Endometrial microvascular endothelial cells (primary cell): Measurements from ENCODE around the gene MYLK. TPM values are rescaled to one million over a fixed set of nuclear protein-coding genes. Genes with fewer than 3 reads are reported as not detected.
"Not testable (repeated sequence)": the region's sequence is repeated elsewhere in the genome, so short reads cannot be mapped to it uniquely, and the experiment has no call there.

Experiments used
- in situ Hi-C: cut with HindIII; loops from 2 replicates; pipeline ENCODE4 v1.10.0; 2017; ENCODE audit warnings: low sequenced_read_pairs, low pct_unique_long_range_greater_than_20kb; ENCODE audit errors: inconsistent ontology term
- total RNA-seq: library from RNA; depleted of rRNA; stranded (reverse); fragments of >200 nt; gene quantifications from one replicate; pipeline ENCODE4 v1.2.3, GENCODE V29; 2015; ENCODE audit errors: inconsistent ontology term

MYLK gene
- total RNA-seq, 1 donor from 2014 or later, result 18.0 TPM

- in situ Hi-C loops, result no loop called here
Measured at GRCh38 chr3:123606527-123606926, 277.6 kb downstream of the MYLK start.

- in situ Hi-C loops, result no loop called here
Measured at GRCh38 chr3:123605789-123606234, 278.3 kb downstream of the MYLK start.

- in situ Hi-C loops, result not testable (repeated sequence)
Measured at GRCh38 chr3:123603153-123603552, 281.0 kb downstream of the MYLK start.

DNA sequence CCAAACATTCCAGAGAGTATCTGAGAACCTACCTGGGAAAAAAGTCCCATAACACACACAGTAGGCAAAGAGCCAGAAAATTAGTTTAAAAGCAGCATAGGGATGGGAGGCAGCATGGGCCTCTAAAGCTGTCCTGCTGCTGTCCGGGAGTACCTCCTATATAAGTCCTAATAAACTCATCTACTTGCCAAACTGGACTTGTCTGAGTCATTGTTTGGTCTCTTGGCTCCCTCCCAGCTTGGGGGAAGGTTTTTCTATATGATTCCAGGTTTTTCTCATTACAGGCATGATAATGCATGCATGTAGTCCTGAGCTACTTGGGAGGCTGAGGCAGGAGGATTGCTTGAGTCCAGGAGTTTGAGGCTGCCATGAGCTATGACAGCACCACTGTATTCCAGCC, 281.8 kb downstream of the MYLK start:
- in situ Hi-C loops, result no loop called here

DNA sequence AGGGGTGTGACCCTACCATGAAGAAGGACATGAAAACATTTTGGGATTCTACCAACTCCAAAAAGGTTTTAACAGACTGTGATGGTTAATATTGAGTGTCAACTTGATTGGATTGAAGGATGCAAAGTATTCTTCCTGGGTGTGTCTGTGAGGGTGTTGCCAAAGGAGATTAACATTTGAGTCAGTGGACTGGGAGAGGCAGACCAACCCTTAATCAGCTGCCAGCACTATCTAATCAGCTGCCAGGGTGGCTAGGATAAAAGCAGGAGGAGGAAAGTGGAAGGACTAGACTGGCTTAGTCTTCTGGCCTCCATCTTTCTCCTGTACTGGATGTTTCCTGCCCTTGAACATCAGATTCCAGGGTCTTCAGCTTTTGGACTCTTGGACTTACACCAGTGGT, 283.3 kb downstream of the MYLK start:
- in situ Hi-C loops, result not testable (repeated sequence)

DNA sequence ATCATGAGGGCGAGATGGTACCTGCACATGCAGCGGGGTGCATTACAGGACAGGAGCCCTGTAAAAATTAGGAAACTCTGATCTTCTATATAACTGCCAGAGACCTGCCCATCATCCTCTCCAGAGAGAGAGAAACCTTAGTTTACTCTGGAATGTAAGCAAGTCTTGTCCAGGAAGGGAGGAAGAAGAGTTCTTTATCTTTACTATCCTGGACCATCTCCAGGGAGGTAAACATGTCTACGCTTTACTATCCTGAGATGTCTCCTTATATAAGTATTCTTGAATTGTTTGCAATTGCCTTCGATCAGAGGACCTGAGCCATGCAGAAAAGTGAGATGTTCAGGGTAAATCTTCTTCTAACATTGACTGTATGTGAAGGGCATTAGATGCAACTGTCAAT, 286.6 kb downstream of the MYLK start:
- in situ Hi-C loops, result no loop called here

- in situ Hi-C loops, result no loop called here
Measured at GRCh38 chr3:123595396-123596180, 288.5 kb downstream of the MYLK start.

DNA sequence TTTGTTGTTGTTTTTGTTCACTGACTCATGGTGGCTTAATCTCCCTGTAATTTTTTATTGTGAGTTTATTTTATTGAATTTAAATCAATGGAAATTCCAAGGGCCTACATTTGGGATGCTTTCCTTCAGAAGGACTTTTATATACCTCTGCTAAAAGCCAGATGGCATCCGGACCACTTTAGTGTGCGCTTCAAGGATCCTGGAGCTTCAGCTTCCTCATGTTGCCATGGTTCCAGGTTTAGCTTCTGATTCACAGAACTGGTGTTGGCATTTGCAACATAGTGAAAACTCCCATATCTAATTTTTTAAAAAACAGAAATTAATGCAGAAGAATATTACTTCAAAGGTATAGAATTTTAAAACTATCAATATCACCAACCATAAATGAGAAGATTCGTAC, 290.8 kb downstream of the MYLK start:
- in situ Hi-C loops, result no loop called here

- in situ Hi-C loops, result no loop called here
Measured at GRCh38 chr3:123590685-123591450, 293.3 kb downstream of the MYLK start.

DNA sequence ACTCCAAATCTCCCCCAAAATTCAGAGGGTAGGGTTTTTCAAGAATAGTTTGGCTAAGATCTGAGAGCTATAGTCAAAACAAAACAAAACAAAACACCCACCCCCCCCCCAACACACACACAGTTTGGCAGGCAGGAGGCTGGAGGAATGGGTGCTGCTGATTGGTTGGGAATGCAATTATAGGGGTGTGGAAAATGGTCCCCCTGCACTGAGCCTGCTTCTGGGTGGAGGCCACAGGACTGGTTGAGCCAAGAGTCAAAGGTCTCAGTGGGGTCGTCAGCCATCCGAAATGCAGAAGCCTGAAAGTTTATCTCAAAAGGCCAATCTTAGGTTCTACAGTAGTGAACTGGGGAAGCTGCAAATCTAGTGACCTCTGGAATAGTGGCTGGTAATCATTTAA, 296.7 kb downstream of the MYLK start:
- in situ Hi-C loops, result no loop called here

DNA sequence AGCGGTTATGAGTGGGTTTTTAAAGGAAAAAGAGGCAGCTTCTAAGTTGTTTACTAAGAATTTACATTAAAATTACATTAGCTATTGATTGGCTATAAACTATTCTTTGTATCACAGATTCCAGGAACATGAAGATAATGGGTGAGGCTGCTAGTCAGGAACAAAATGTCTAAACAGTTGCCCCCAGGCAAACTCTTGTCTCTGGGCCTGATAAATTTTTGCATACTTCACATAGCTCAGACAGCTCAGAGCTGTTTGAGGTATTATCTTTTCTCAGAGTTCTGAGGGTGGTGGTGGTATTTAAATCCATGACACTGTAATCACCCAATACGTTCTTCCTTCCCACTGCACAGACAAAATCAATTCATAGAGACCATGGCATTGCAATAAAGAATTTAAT, 297.2 kb downstream of the MYLK start:
- in situ Hi-C loops, result no loop called here

DNA sequence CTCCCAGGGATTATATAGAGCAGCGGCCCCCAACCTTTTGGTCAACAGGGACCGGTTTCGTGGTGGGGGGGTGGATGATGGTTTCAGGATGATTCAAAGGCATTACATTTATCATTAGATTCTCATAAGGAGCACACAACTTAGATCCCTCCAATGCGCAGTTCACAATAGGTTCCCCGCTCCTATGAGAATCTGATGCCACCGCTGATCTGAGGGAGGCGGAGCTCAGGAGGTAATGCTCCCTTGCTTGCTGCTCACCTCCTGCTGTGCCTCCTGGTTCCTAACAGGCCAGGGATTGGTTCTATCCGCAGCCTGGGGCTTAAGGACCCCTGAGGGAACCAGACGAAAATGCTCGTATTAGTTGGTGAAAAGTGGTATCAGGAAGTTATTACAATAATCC, 298.0 kb downstream of the MYLK start:
- in situ Hi-C loops, result no loop called here

GRCh38 chr3:123584988-123585937, 298.9 kb downstream of the MYLK start, which contains the start of gene HACD2:
Gene HACD2, minus strand, starts transcription at chr3:123585053. Its CDS starts 26 bp downstream, at chr3:123585027.
- in situ Hi-C loops, result no loop called here

GRCh38 chr3:123584284-123584987, 299.7 kb downstream of the MYLK start:
- in situ Hi-C loops, result no loop called here

GRCh38 chr3:123583561-123583960, 300.6 kb downstream of the MYLK start:
- in situ Hi-C loops, result no loop called here

GRCh38 chr3:123582315-123582714, 301.8 kb downstream of the MYLK start:
- in situ Hi-C loops, result no loop called here

DNA sequence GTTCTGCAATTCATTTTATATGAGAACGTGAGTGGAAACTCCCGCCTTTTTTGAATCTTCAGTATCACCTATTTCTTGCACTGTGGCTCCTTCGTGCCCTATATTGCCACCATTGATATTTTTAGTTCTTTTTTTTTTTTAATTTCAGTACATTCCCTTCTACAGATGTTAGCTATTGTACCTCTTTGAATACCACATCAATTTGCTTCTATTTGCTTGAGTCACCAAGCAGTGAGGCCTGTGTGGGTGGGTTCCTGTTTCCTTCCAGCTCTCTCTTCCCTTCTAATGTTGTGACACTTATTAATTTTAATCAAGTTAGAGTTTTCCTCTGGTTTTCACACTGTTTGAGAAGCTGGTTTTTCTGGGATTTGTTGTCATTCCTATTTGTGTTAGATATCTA, 308.0 kb downstream of the MYLK start:
- in situ Hi-C loops, result no loop called here

DNA sequence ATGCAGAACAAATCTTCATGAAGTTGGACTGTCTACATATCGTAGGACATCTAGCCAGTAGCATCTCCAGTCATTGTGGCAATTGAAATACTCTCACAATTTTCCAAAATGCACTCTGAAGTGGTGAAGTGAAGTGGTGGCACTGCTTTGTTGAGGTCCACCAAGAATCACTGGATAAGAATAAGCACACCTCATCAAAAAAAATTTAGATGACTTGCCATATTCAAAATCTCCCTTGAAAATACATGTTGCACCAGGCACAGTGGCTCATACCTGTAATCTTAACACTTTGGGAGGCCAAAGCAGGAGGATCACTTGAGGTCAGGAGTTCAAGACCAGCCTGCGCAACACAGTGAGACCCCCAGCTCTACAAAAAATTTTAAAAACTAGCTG, 312.2 kb downstream of the MYLK start:
- in situ Hi-C loops, result no loop called here
